OCI-LY1 (cell line): Measurements from ENCODE around the gene YIF1B.
"Not testable (repeated sequence)": the region's sequence is repeated elsewhere in the genome, so short reads cannot be mapped to it uniquely, and the experiment has no call there.

Experiments
- H2AFZ ChIP-seq: fragments of 200-600 bp; sonication (generic), shearing (Covaris generic); 2 replicates; pipeline ENCODE4 v1.6.0; 2014; ENCODE audit warnings: antibody characterized with exemption, mild to moderate bottlenecking, low read length
- H3F3A ChIP-seq: fragments of 200-600 bp; sonication (generic), shearing (Covaris generic); 2 replicates; pipeline ENCODE4 v1.6.0; 2014; ENCODE audit warnings: mild to moderate bottlenecking, antibody characterized with exemption, low read length, moderate library complexity; ENCODE audit not compliant: insufficient read depth
- H3K27ac ChIP-seq: fragments of 200-600 bp; sonication (generic); 2 replicates; pipeline ENCODE4 v1.5.1; 2014; ENCODE audit warnings: low read length, mixed run types, mild to moderate bottlenecking, low read depth; ENCODE audit not compliant: poor library complexity, severe bottlenecking
- H3K27me3 ChIP-seq: fragments of 200-600 bp; sonication (generic); 2 replicates; pipeline ENCODE4 v1.6.0; 2014; ENCODE audit warnings: antibody characterized with exemption, mild to moderate bottlenecking, low read length, moderate library complexity; ENCODE audit not compliant: insufficient read depth
- H3K36me3 ChIP-seq: fragments of 200-600 bp; sonication (generic); 2 replicates; pipeline ENCODE4 v1.6.1; 2014; ENCODE audit warnings: mild to moderate bottlenecking, antibody characterized with exemption, low read length, moderate library complexity, mixed read lengths; ENCODE audit not compliant: insufficient read depth
- H3K4me1 ChIP-seq: fragments of 200-600 bp; sonication (generic); 2 replicates; pipeline ENCODE4 v1.5.1; 2014; ENCODE audit warnings: mild to moderate bottlenecking, low read length, moderate library complexity; ENCODE audit not compliant: insufficient read depth, severe bottlenecking
- H3K4me2 ChIP-seq: fragments of 200-600 bp; sonication (generic), shearing (Covaris generic); 2 replicates; pipeline ENCODE4 v1.6.1; 2014; ENCODE audit warnings: low read length
- H3K4me3 ChIP-seq: fragments of 200-600 bp; sonication (generic); 2 replicates; pipeline ENCODE4 v1.5.1; 2014; ENCODE audit warnings: low read length, low read depth, mild to moderate bottlenecking, mixed read lengths; ENCODE audit not compliant: poor library complexity, severe bottlenecking
- H3K79me2 ChIP-seq: fragments of 200-600 bp; shearing (Covaris generic); 2 replicates; pipeline ENCODE4 v1.6.1; 2016; ENCODE audit warnings: mixed run types, low read length, mixed read lengths; ENCODE audit not compliant: insufficient read depth
- H3K9ac ChIP-seq: fragments of 200-600 bp; sonication (generic), shearing (Covaris generic); 2 replicates; pipeline ENCODE4 v1.6.1; 2014; ENCODE audit warnings: mild to moderate bottlenecking, low read length, mixed read lengths
- H3K9me2 ChIP-seq: fragments of 200-600 bp; sonication (generic), shearing (Covaris generic); 2 replicates; pipeline ENCODE4 v1.6.1; 2014; ENCODE audit warnings: low read depth, mild to moderate bottlenecking, low read length, mixed read lengths
- H3K9me3 ChIP-seq: fragments of 200-600 bp; shearing (Covaris generic); 2 replicates; pipeline ENCODE4 v1.6.1; 2014; ENCODE audit warnings: low read length, mixed read lengths
- H4K20me1 ChIP-seq: fragments of 200-600 bp; sonication (generic), shearing (Covaris generic); 2 replicates; pipeline ENCODE4 v1.6.0; 2016; ENCODE audit warnings: mild to moderate bottlenecking, low read length; ENCODE audit not compliant: insufficient read depth
- CTCF ChIP-seq: fragments of 200-600 bp; sonication (generic), shearing (Covaris generic); IDR thresholded peaks from 2 replicates; pipeline ENCODE4 v1.5.1; 2017; ENCODE audit warnings: mild to moderate bottlenecking, antibody characterized with exemption, low read length, moderate library complexity, mixed read lengths
- EZH2 ChIP-seq: fragments of 200-600 bp; sonication (generic), shearing (Covaris generic); IDR thresholded peaks from 2 replicates; pipeline ENCODE4 v1.8.0; 2017; ENCODE audit warnings: borderline replicate concordance, mixed run types, mild to moderate bottlenecking, antibody characterized with exemption, low read length, moderate library complexity, mixed read lengths

Gene YIF1B

GRCh38 chr19:38346837-38347236 is 31.1 kb upstream of the YIF1B start:
- Histone ChIP-seq H3K27ac (no peak overlapping the region), H3K9me2 (no peaks in the 10 kb centered on the region), H4K20me1 (no peaks in the 10 kb centered on the region), H3K4me1 (no peaks in the 10 kb centered on the region), H3K4me3 (no peak overlapping the region), H3K9me3 (no peaks in the 10 kb centered on the region), H3K4me2 (no peak overlapping the region), H3K79me2 (no peaks in the 10 kb centered on the region), H3K9ac (no peak overlapping the region), H3K27me3 (no peaks in the 10 kb centered on the region), H3F3A (no peaks in the 10 kb centered on the region), H3K36me3 (no peaks in the 10 kb centered on the region), H2AFZ (no peak overlapping the region)
- TF ChIP-seq EZH2 (no peak), CTCF (no peak)

GRCh38 chr19:38340927-38341326 is 25.2 kb upstream of the YIF1B start:
- no peaks in the 10 kb centered on the region for H3K9me3 ChIP-seq
- H3K4me2 ChIP-seq: no peak overlapping the region
- H3K9ac ChIP-seq: no peak overlapping the region
- H3K79me2 ChIP-seq: no peaks in the 10 kb centered on the region
- no peaks in the 10 kb centered on the region for H3K9me2 ChIP-seq
- H3K4me3 ChIP-seq: no peak overlapping the region
- no peak overlapping the region for H3K27ac ChIP-seq
- H3F3A ChIP-seq: no peaks in the 10 kb centered on the region
- TF ChIP-seq EZH2 (no peak), CTCF (no peak)
- H4K20me1 ChIP-seq: no peaks in the 10 kb centered on the region
- H2AFZ ChIP-seq: no peak overlapping the region
- peaks cover 9% of the 10 kb centered on the region for H3K4me1 ChIP-seq
- H3K36me3 ChIP-seq: no peaks in the 10 kb centered on the region
- H3K27me3 ChIP-seq: no peaks in the 10 kb centered on the region

GRCh38 chr19:38339011-38339410 is 23.3 kb upstream of the YIF1B start:
- not testable (repeated sequence) for H3K27ac ChIP-seq, H4K20me1 ChIP-seq, H3F3A ChIP-seq

GRCh38 chr19:38337360-38337653 is 21.6 kb upstream of the YIF1B start:
- H4K20me1 ChIP-seq: no peaks in the 10 kb centered on the region
- peak overlapping the region; percentile 10 for H3K27ac ChIP-seq
- H3K4me2 ChIP-seq: peak overlapping the region; percentile 74
- no peaks in the 10 kb centered on the region for H3K27me3 ChIP-seq
- peaks cover 9% of the 10 kb centered on the region for H3K4me1 ChIP-seq
- H3K9me2 ChIP-seq: no peaks in the 10 kb centered on the region
- peak overlapping the region; percentile 68 for H3K4me3 ChIP-seq
- peak overlapping the region; percentile 59 for H3K9ac ChIP-seq
- no peaks in the 10 kb centered on the region for H3F3A ChIP-seq
- TF ChIP-seq EZH2: no peak
- TF ChIP-seq CTCF: no peak
- no peaks in the 10 kb centered on the region for H3K79me2 ChIP-seq
- H3K36me3 ChIP-seq: no peaks in the 10 kb centered on the region
- no peak overlapping the region for H2AFZ ChIP-seq
- H3K9me3 ChIP-seq: no peaks in the 10 kb centered on the region

More at GRCh38 chr19:38339011-38339410, 23.3 kb upstream of the YIF1B start:
- not testable (repeated sequence) for H3K79me2 ChIP-seq, H2AFZ ChIP-seq, H3K4me3 ChIP-seq, H3K4me2 ChIP-seq, H3K36me3 ChIP-seq, H3K27me3 ChIP-seq, H3K9me3 ChIP-seq, H3K4me1 ChIP-seq, H3K9ac ChIP-seq, H3K9me2 ChIP-seq
